Right lobe of liver (tissue), 4 donors: Measurements from ENCODE around the gene ASB4.

Experiments
- POLR2A ChIP-seq: fragments of 450-650 bp; IDR thresholded peaks from one replicate; pipeline ENCODE4 v1.6.1; 2017; ENCODE audit warnings: antibody characterized with exemption, mild to moderate bottlenecking
- TF ChIP-seq, protein P1 (sequence below), 4 donors: fragments of 200-600 bp in 3 of 4; fragments of 450-650 bp in 1 of 4; IDR thresholded peaks; one replicate each; pipeline versions ENCODE4 v1.5.1 to v1.8.0; 2016 to 2022; ENCODE audit warnings: antibody characterized with exemption in 4 of 4, mild to moderate bottlenecking in 2 of 4
- donor health status: DM: no; HTN: no; CAD: no.
- donor health status: DM: no; HTN: no; CAD: no.
- donor health status: DM: no; HTN: yes; CAD: no.

GRCh38 chr7:95585426-95585789 lies 99.7 kb downstream of the ASB4 start:
- TF ChIP-seq, protein P1, sequence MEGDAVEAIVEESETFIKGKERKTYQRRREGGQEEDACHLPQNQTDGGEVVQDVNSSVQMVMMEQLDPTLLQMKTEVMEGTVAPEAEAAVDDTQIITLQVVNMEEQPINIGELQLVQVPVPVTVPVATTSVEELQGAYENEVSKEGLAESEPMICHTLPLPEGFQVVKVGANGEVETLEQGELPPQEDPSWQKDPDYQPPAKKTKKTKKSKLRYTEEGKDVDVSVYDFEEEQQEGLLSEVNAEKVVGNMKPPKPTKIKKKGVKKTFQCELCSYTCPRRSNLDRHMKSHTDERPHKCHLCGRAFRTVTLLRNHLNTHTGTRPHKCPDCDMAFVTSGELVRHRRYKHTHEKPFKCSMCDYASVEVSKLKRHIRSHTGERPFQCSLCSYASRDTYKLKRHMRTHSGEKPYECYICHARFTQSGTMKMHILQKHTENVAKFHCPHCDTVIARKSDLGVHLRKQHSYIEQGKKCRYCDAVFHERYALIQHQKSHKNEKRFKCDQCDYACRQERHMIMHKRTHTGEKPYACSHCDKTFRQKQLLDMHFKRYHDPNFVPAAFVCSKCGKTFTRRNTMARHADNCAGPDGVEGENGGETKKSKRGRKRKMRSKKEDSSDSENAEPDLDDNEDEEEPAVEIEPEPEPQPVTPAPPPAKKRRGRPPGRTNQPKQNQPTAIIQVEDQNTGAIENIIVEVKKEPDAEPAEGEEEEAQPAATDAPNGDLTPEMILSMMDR (IDR thresholded peaks at IDR 0.05), result no peak
- TF ChIP-seq POLR2A, result no peak
